Suprapubic skin (tissue), 4 donors: ENCODE measurements around the gene SNAPIN. TPM values are rescaled to one million over a fixed set of nuclear protein-coding genes. Genes with fewer than 3 reads are reported as not detected.
"Not testable (repeated sequence)": the region's sequence is repeated elsewhere in the genome, so short reads cannot be mapped to it uniquely, and the experiment has no call there.

Source experiments
- DNase-seq, 2 donors: peaks; one replicate each; pipeline ENCODE4 v3.0.0-alpha.2; 2019; ENCODE audit warnings: low spot score in 2 of 2
- H3K27ac ChIP-seq: fragments of 200-600 bp; sonication (generic); one replicate; pipeline ENCODE4 v1.5.1; 2019
- H3K27me3 ChIP-seq: fragments of 200-600 bp; sonication (generic); one replicate; pipeline ENCODE4 v1.5.1; 2019
- H3K36me3 ChIP-seq: fragments of 200-600 bp; sonication (generic); one replicate; pipeline ENCODE4 v1.5.1; 2019
- H3K4me1 ChIP-seq: fragments of 200-600 bp; sonication (generic); one replicate; pipeline ENCODE4 v1.5.1; 2019
- H3K4me3 ChIP-seq: fragments of 200-600 bp; sonication (generic); one replicate; pipeline ENCODE4 v1.5.1; 2019; ENCODE audit warnings: mild to moderate bottlenecking
- H3K9me3 ChIP-seq: fragments of 200-600 bp; sonication (generic); one replicate; pipeline ENCODE4 v1.5.1; 2019
- CTCF ChIP-seq, 2 donors: fragments of 200-600 bp in 1 of 2; fragments of 450-650 bp in 1 of 2; sonication (generic) in 1 of 2; IDR thresholded peaks; one replicate each; pipeline ENCODE4 v1.5.1; 2016 to 2019; ENCODE audit warnings: antibody characterized with exemption in 2 of 2, mild to moderate bottlenecking in 1 of 2, moderate library complexity in 1 of 2
- EP300 ChIP-seq: sonication (generic); formaldehyde crosslinking; IDR thresholded peaks from one replicate; pipeline ENCODE4 v1.6.1; 2017; ENCODE audit warnings: antibody characterized with exemption
- POLR2A ChIP-seq, 2 donors: fragments of 450-650 bp; IDR thresholded peaks; one replicate each; pipeline ENCODE4 v1.6.1; 2017; ENCODE audit warnings: antibody characterized with exemption in 2 of 2, mild to moderate bottlenecking in 2 of 2, moderate library complexity in 2 of 2
- POLR2AphosphoS5 ChIP-seq, 3 donors: sonication (generic); formaldehyde crosslinking; IDR thresholded peaks; one replicate each; pipeline ENCODE4 v1.6.1; 2017; ENCODE audit warnings: antibody characterized with exemption in 3 of 3
- WGBS: methylation state at CpG from one replicate; pipeline ENCODE4 v1.1.5; 2018; 5-methylcytosine and 5-hydroxymethylcytosine counted together
- total RNA-seq, 4 donors: library from RNA; depleted of rRNA; stranded (reverse); fragments of >200 nt; gene quantifications; one replicate each; pipeline ENCODE4 v1.1.0, GENCODE V29; 2016

The SNAPIN gene
- total RNA-seq, 4 donors from 2014 or later = 33.6 to 41.1 (median 35.6) TPM

GRCh38 chr1:153633754-153634665 is 24.5 kb upstream of the SNAPIN start, which contains the start of gene CHTOP:
Gene CHTOP, plus strand, starts transcription at chr1:153634066. Its CDS starts 2,523 bp downstream, at chr1:153636589.
- H3K4me1 ChIP-seq = peaks cover 47% of the 10 kb centered on the region
- no peaks in the 10 kb centered on the region for H3K9me3 ChIP-seq
- peak within 1 kb of the TSS; percentile 87 for H3K4me3 ChIP-seq
- DNase-seq = peak; percentile 99
- TF ChIP-seq EP300 (no peak), POLR2A (IDR thresholded peaks at IDR 0.05) (peak; percentile 73 to 77), CTCF (IDR thresholded peaks at IDR 0.05) (no peak), POLR2AphosphoS5 (IDR thresholded peaks at IDR 0.05) (peak; percentile 59 to 91 (median 86))
- H3K27ac ChIP-seq = peak within 1 kb of the TSS; percentile 100
- WGBS = under 1% methylated on average over 57 of the region's 65 CpGs
- peaks cover 29% of the 10 kb centered on the region for H3K36me3 ChIP-seq
- H3K27me3 ChIP-seq = no peaks in the 10 kb centered on the region

GRCh38 chr1:153635872-153636271 is 22.6 kb upstream of the SNAPIN start:
- H3K4me1 ChIP-seq = peaks cover 37% of the 10 kb centered on the region
- WGBS = 87% methylated on average over 7 of the region's 7 CpGs
- no peak for DNase-seq
- H3K36me3 ChIP-seq = peaks cover 47% of the 10 kb centered on the region
- peak overlapping the region; percentile 87 for H3K4me3 ChIP-seq
- no peaks in the 10 kb centered on the region for H3K9me3 ChIP-seq
- H3K27me3 ChIP-seq = no peaks in the 10 kb centered on the region
- H3K27ac ChIP-seq = peak overlapping the region; percentile 100
- no peak for TF ChIP-seq POLR2A (IDR thresholded peaks at IDR 0.05)
- TF ChIP-seq POLR2AphosphoS5 (IDR thresholded peaks at IDR 0.05) = no peak
- no peak for TF ChIP-seq EP300
- TF ChIP-seq CTCF (IDR thresholded peaks at IDR 0.05) = no peak

GRCh38 chr1:153636312-153636711 is 22.2 kb upstream of the SNAPIN start:
- 96% methylated on average over 9 of the region's 9 CpGs for WGBS
- DNase-seq = no peak
- no peak overlapping the region for H3K27ac ChIP-seq
- TF ChIP-seq EP300 (no peak), POLR2AphosphoS5 (IDR thresholded peaks at IDR 0.05) (no peak), CTCF (IDR thresholded peaks at IDR 0.05) (no peak), POLR2A (IDR thresholded peaks at IDR 0.05) (no peak)
- H3K4me3 ChIP-seq = no peak overlapping the region
- H3K36me3 ChIP-seq = peaks cover 52% of the 10 kb centered on the region
- peaks cover 37% of the 10 kb centered on the region for H3K4me1 ChIP-seq
- no peaks in the 10 kb centered on the region for H3K27me3 ChIP-seq
- no peaks in the 10 kb centered on the region for H3K9me3 ChIP-seq

- TF ChIP-seq CTCF (IDR thresholded peaks at IDR 0.05) (no peak), POLR2A (IDR thresholded peaks at IDR 0.05) (no peak), EP300 (no peak), POLR2AphosphoS5 (IDR thresholded peaks at IDR 0.05) (no peak)
- no peak for DNase-seq
- Histone ChIP-seq H3K4me1 (peaks cover 29% of the 10 kb centered on the region), H3K9me3 (no peaks in the 10 kb centered on the region), H3K27ac (no peak overlapping the region), H3K36me3 (peaks cover 71% of the 10 kb centered on the region), H3K27me3 (no peaks in the 10 kb centered on the region), H3K4me3 (no peak overlapping the region)
- WGBS = 87% methylated on average over 6 of the region's 6 CpGs
Observed at GRCh38 chr1:153638261-153638660, 20.2 kb upstream of the SNAPIN start.

GRCh38 chr1:153639280-153639679 is 19.2 kb upstream of the SNAPIN start:
- no peak for DNase-seq
- peaks cover 26% of the 10 kb centered on the region for H3K4me1 ChIP-seq
- H3K9me3 ChIP-seq = no peaks in the 10 kb centered on the region
- H3K27ac ChIP-seq = no peak overlapping the region
- H3K4me3 ChIP-seq = no peak overlapping the region
- 96% methylated on average over 3 of the region's 3 CpGs for whole genome bisulfite sequencing
- peaks cover 81% of the 10 kb centered on the region for H3K36me3 ChIP-seq
- H3K27me3 ChIP-seq = no peaks in the 10 kb centered on the region
- TF ChIP-seq EP300 = no peak
- TF ChIP-seq POLR2A (IDR thresholded peaks at IDR 0.05) = no peak
- no peak for TF ChIP-seq CTCF (IDR thresholded peaks at IDR 0.05)
- no peak for TF ChIP-seq POLR2AphosphoS5 (IDR thresholded peaks at IDR 0.05)

GRCh38 chr1:153640213-153640612 is 18.3 kb upstream of the SNAPIN start:
- H3K36me3 ChIP-seq = peaks cover 91% of the 10 kb centered on the region
- H3K27ac ChIP-seq = not testable (repeated sequence)

More at GRCh38 chr1:153640213-153640612, 18.3 kb upstream of the SNAPIN start:
- not testable (repeated sequence) for H3K4me3 ChIP-seq, H3K9me3 ChIP-seq, H3K27me3 ChIP-seq, DNase-seq
- H3K4me1 ChIP-seq = peaks cover 18% of the 10 kb centered on the region
- WGBS = 96% methylated on average over 5 of the region's 5 CpGs
